Ovary (tissue), 9 donors: ENCODE measurements around the gene ATXN2. TPM values are rescaled to one million over a fixed set of nuclear protein-coding genes. Genes with fewer than 3 reads are reported as not detected.

Source experiments
- DNase-seq, 5 donors: peaks; one replicate each; pipeline ENCODE4 v3.0.0-alpha.2; 2019 to 2020
- H3K27ac ChIP-seq, 2 donors: fragments of 200-600 bp; one replicate each; pipeline versions ENCODE4 v1.5.1 to v1.8.0; 2019 to 2022
- H3K27me3 ChIP-seq: fragments of 200-600 bp; one replicate; pipeline ENCODE4 v1.8.0; 2022
- H3K36me3 ChIP-seq: fragments of 200-600 bp; sonication (generic); one replicate; pipeline ENCODE4 v1.5.1; 2019
- H3K4me1 ChIP-seq: one replicate; pipeline ENCODE4 v1.8.1; 2013; ENCODE audit warnings: mild to moderate bottlenecking, moderate library complexity; ENCODE audit not compliant: insufficient read depth
- H3K4me3 ChIP-seq: fragments of 200-600 bp; sonication (generic); one replicate; pipeline ENCODE4 v1.5.1; 2017
- H3K9me3 ChIP-seq, 2 donors: fragments of 200-600 bp in 1 of 2; sonication (generic) in 1 of 2; one replicate each; pipeline versions ENCODE4 v1.5.1 to v1.8.1; 2013 to 2019; ENCODE audit warnings: mild to moderate bottlenecking in 1 of 2, moderate library complexity in 1 of 2
- CTCF ChIP-seq, 3 donors: fragments of 450-650 bp in 2 of 3; fragments of 200-600 bp in 1 of 3; IDR thresholded peaks; one replicate each; pipeline versions ENCODE4 v1.5.1 to v1.8.0; 2016 to 2022; ENCODE audit warnings: antibody characterized with exemption in 3 of 3, mild to moderate bottlenecking in 1 of 3
- EP300 ChIP-seq: sonication (generic); formaldehyde crosslinking; IDR thresholded peaks from one replicate; pipeline ENCODE4 v1.6.1; 2017; ENCODE audit warnings: antibody characterized with exemption
- POLR2A ChIP-seq: fragments of 450-650 bp; IDR thresholded peaks from one replicate; pipeline ENCODE4 v1.6.1; 2017; ENCODE audit warnings: antibody characterized with exemption, mild to moderate bottlenecking, moderate library complexity
- WGBS, 3 donors: extraction: QIAGEN DNeasy Blood & Tissue Kit in 1 of 3; methylation state at CpG; one replicate each; pipeline versions ENCODE4 v1.1.5 to v1.1.7; 2013 to 2017; 5-methylcytosine and 5-hydroxymethylcytosine counted together
- intact Hi-C, 4 donors: fragments of 100-400 bp; cut with DNase I; formaldehyde crosslinking; loops; one replicate each; pipeline versions ENCODE4 v1.11.0 to v1.15.1; 2022 to 2023
- polyA plus RNA-seq, 2 donors: library from polyadenylated mRNA; stranded (reverse); fragments of 200-250 nt in 1 of 2; fragments of 350-450 nt in 1 of 2; fragmentation: Illumina TruSeq in 1 of 2; extraction: RNeasy Lipid Tissue Mini Kit (QIAGEN cat#74804) in 1 of 2; gene quantifications; one replicate each; pipeline ENCODE4 v1.2.3, GENCODE V29; 2013 to 2014
- total RNA-seq, 7 donors: library from RNA; depleted of rRNA in 2 of 7; stranded (reverse); fragments of >200 nt in 2 of 7; fragmentation: NEBNext Ultra II Directional in 3 of 7; extraction: Animal tissue kit (Norgen Biotek cat#: 25700) in 3 of 7; gene quantifications; one replicate each; pipeline versions ENCODE4 v1.1.0 to v1.2.4, GENCODE V29; 2016 to 2023
- donor health status: DM: no; HTN: no; CAD: no; lungs with moderate emphysema.
- donor health status: DM: no; HTN: no; CAD: no.
- donor health status: Bipolar disorder and iron deficiency.
- donor health status: DM: yes; HTN: yes; CAD: no.
- donor health status: DM: no; HTN: no; CAD: no.
- donor health status: DM: yes; HTN: yes; CAD: no.

ATXN2 gene
- total and polyA plus RNA-seq, 9 donors: 28.4 to 106 (median 60.9) TPM

GRCh38 chr12:111429828-111430432, 169.2 kb downstream of the ATXN2 start:
- no peak overlapping the region for H3K4me3 ChIP-seq
- H3K4me1 ChIP-seq: peaks cover 6% of the 10 kb centered on the region
- no peak overlapping the region for H3K27ac ChIP-seq
- intact Hi-C loops: no loop called here
- WGBS, 3 donors: 74 to 80% (median 76%) methylated on average over 21 of the region's 21 CpGs
- H3K9me3 ChIP-seq: no peaks in the 10 kb centered on the region
- no peaks in the 10 kb centered on the region for H3K36me3 ChIP-seq
- no peak for TF ChIP-seq POLR2A
- no peak for TF ChIP-seq EP300
- TF ChIP-seq CTCF (IDR thresholded peaks at IDR 0.05): no peak
- H3K27me3 ChIP-seq: no peaks in the 10 kb centered on the region
- no peak for DNase-seq

GRCh38 chr12:111428728-111429175, 170.4 kb downstream of the ATXN2 start:
- no peak overlapping the region for H3K27ac ChIP-seq
- intact Hi-C loops: no loop called here
- H3K9me3 ChIP-seq: no peaks in the 10 kb centered on the region
- DNase-seq: no peak
- H3K36me3 ChIP-seq: no peaks in the 10 kb centered on the region
- H3K4me3 ChIP-seq: no peak overlapping the region
- H3K27me3 ChIP-seq: no peaks in the 10 kb centered on the region
- WGBS, 3 donors: 52 to 68% (median 54%) methylated on average over 19 to 21 of the region's 21 CpGs
- TF ChIP-seq EP300 (no peak), CTCF (IDR thresholded peaks at IDR 0.05) (no peak), POLR2A (no peak)
- H3K4me1 ChIP-seq: peaks cover 8% of the 10 kb centered on the region

- H3K9me3 ChIP-seq: no peaks in the 10 kb centered on the region
- no peak overlapping the region for H3K27ac ChIP-seq
- H3K27me3 ChIP-seq: no peaks in the 10 kb centered on the region
- WGBS, 3 donors: 77 to 82% (median 81%) methylated on average over 8 to 9 of the region's 9 CpGs
- intact Hi-C loops: no loop called here
- TF ChIP-seq CTCF (IDR thresholded peaks at IDR 0.05) (no peak), POLR2A (no peak), EP300 (no peak)
- peaks cover 8% of the 10 kb centered on the region for H3K4me1 ChIP-seq
- H3K4me3 ChIP-seq: no peak overlapping the region
- H3K36me3 ChIP-seq: no peaks in the 10 kb centered on the region
- DNase-seq: no peak
These were observed 170.9 kb downstream of the ATXN2 start for GRCh38 chr12:111428081-111428727.

GRCh38 chr12:111427417-111428074, 171.6 kb downstream of the ATXN2 start:
- H3K36me3 ChIP-seq: no peaks in the 10 kb centered on the region
- intact Hi-C loops: no loop called here
- no peaks in the 10 kb centered on the region for H3K27me3 ChIP-seq
- H3K9me3 ChIP-seq: no peaks in the 10 kb centered on the region
- H3K27ac ChIP-seq: no peak overlapping the region
- TF ChIP-seq EP300 (no peak), POLR2A (no peak), CTCF (IDR thresholded peaks at IDR 0.05) (no peak)
- 89 to 92% (median 90%) methylated on average over 7 of the region's 7 CpGs for WGBS, 3 donors
- H3K4me1 ChIP-seq: peaks cover 8% of the 10 kb centered on the region
- no peak overlapping the region for H3K4me3 ChIP-seq
- no peak for DNase-seq
